RPMI7951 (cell line): ENCODE data around the gene CELA3A. TPM values are rescaled to one million over a fixed set of nuclear protein-coding genes. Genes with fewer than 3 reads are reported as not detected.
"Not testable (repeated sequence)": the region's sequence is repeated elsewhere in the genome, so short reads cannot be mapped to it uniquely, and the experiment has no call there.

Source experiments
- DNase-seq: peaks from one replicate; pipeline ENCODE4 v3.0.0-alpha.2; 2012; ENCODE audit warnings: low read depth
- total RNA-seq: library from RNA; depleted of rRNA; stranded (reverse); fragments of >200 nt; shearing (Covaris generic); gene quantifications from 2 replicates; pipeline ENCODE4 v1.2.3, GENCODE V29; 2014

CELA3A gene
- total RNA-seq, 1 experiment from 2014 or later, result not detected

DNA sequence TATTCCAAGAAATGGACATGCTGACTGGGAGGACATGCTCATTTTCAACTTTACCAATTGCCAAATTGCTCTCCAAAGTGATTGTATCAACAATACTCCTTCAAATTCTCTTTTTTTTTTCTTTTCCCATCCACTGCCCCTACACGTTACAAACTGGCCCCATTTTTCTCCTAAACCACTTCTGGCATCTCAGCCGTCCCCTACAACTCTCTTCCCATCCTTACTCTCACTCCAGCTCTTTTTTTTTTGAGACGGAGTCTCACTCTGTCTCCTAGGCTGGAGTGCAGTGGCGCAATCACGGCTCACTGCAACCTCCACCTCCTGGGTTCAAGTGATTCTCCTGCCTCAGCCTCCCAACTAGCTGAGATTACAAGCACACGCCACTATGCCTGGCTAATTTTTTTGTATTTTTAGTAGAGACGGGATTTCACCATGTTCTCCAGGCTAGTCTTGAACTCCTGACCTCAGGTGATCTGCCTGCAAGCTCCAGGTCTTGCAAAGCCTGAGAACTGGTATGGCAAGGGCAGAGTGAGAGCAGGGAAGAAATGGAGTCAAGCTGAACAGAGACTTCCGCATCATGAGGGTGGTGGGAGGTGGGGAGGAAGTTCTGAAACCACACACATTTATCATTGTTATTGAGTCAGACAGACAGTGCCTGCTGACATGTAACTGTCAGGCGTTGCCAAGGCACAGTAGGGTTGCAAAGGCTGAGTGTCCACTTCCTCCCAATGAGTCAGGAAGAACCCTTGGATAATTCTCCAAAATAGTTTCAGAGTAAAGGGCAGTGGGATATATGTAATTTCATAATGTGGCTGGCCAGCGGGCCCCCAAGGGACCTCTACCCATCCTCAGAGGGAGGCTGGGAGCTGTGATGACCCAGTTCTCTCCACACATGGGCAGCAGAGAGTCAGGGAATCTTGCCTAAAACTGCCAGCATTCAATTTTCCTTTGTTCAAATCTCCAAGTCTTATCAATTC, 17.4 kb downstream of the CELA3A start:
- DNase-seq, result peak; percentile 94

DNA sequence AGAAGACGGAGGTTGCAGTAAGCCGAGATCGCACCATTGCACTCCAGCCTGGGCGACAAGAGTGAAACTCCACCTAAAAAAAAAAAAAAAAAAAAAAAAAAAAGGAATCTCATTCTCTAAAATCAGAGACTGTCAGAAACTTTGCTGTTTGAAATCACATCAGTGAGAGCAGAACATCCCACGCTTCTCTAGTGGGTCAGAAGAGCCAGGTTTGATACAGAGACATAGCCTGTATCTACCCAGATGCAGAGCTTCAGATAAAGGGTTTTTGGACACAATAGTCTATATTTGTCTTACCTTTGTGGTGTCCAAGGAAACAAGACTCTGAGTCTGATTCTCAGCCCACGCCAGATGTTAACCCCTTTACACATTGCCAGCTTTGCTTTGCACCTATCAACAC, 19.6 kb downstream of the CELA3A start:
- DNase-seq, result no peak

DNA sequence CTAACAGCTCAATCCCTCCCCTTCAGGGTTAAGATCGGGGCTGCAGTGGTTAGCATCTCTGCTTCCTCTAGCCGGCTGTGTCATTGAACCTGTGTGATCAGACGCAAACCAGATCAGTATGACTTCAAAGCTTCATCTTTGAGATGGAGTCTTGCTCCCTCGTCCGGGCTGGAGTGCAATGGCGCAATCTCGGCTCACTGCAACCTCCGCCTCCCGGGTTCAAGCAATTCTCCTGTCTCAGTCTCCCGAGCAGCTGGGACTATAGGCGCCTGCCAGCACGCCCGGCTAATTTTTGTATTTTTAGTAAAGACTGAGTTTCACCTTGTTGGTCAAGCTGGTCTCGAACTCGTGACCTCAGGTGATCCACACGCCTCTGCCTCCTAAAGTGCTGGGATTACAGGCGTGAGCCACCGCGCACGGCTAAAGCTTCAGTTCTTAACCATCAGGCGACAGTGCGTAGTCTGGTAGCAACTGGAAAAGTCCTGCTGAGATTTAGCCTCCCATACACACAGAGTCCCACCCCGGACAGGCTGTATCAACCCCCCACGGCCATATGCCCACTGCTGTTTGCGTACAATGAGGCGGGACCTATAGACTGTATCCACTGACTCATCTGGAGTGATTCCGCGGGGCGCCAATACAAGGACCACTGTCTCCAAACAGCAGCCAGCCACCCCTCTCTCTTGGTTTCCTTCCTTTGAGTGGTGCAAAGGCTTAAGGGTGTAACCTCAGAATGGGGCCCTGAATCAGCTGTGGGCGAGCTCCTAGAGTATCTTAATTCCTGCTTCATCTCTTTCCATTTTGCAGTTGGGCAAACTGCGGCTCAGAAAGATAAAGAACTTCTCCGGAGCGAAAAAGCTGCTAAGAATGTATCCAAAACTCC, 23.3 kb downstream of the CELA3A start:
- DNase-seq, result peak; percentile 87

DNA sequence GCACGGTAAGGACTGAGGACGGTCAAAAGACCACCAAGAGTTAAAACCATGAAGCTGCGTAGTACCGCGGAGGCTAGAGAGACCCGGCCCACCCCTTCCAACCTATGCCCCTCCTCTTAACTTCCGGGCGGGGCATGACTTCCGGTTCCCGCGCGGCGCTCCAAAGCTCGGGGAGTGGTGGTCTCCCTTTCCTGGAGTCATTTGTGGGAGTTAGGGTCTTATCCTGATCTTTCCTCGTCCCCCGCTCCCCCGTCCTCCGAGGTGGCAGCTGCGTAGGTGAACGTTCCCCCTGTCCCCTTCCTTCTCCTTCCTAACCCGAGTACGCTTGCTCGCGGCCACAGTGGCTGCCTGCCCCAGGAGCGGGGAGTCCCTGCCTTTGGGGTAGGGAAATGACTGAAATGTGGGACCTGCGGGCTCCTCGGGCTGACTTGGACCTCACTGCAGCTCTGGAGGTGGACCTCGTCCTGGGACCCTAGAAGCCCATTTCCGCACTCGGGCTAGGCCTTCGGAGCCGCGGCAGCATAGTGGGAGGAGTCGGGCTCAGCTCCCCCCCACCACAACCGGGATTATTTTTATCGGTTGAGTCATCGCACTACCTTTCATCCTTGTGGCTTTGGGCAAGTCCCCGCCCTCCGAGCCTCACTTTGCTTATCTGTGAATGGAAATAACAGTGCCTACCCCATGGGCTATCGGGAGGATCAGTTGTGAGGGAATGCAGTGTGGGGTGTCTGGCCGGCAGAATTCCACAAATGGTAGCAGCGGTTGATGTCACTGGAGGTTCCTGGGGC, 24.1 kb downstream of the CELA3A start:
- peak; percentile 89 for DNase-seq

DNA sequence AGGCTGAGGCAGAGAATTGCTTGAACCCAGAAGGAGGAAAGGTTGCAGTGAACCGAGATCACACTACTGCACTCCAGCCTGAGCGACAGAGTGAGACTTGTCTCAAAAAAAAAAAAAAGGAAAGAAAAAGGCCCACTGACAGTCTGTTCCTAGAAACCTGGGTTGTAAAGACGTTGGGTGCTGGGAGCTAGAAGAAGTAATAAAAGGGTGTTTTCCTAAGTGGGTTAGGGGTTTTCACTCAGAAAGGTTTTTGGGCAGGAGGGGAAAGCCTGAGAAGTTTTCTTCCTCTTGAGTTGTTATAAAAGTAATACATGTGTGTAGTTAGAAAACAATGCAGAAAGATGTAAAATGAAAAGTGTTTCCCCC, 25.4 kb downstream of the CELA3A start:
- DNase-seq, result no peak

DNA sequence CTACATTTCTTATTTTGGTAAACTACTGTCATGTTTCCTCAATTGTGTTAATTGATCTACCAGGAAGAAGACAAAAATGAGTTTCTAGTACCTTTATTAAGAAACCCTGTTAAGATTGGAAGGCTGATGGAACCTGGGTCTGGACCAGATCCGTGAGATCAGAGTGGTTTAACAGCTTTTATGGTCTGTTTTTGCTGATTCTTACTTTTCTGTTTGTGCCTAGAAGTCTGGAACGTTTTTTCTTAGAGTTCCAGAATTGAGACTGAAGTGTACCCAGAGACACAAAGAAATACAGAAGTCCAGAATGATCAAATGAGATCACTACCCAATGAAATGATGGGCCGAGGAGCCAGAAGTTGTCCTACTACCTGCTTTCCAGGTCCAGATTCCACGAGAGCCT, 28.6 kb downstream of the CELA3A start:
- no peak for DNase-seq

DNA sequence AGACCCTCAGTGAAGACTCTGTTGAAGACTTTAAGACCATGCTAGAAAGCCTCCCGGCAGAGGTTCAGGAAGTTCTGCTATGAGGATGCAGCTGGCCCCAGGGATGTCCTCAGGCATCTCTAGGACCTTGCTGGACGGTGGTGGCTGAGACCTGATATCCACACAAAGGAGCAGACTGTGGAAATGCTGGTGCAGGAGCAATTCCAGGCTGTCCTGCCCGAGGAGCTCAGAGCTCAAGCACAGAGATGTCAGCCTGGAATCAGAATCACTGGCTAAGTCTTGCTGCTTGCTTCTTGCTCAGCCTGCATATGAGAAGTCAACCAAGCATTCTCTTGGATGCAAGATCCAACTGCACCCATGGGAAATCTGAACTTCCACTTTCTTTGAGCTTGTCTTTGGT, 29.0 kb downstream of the CELA3A start:
- DNase-seq, result no peak

DNA sequence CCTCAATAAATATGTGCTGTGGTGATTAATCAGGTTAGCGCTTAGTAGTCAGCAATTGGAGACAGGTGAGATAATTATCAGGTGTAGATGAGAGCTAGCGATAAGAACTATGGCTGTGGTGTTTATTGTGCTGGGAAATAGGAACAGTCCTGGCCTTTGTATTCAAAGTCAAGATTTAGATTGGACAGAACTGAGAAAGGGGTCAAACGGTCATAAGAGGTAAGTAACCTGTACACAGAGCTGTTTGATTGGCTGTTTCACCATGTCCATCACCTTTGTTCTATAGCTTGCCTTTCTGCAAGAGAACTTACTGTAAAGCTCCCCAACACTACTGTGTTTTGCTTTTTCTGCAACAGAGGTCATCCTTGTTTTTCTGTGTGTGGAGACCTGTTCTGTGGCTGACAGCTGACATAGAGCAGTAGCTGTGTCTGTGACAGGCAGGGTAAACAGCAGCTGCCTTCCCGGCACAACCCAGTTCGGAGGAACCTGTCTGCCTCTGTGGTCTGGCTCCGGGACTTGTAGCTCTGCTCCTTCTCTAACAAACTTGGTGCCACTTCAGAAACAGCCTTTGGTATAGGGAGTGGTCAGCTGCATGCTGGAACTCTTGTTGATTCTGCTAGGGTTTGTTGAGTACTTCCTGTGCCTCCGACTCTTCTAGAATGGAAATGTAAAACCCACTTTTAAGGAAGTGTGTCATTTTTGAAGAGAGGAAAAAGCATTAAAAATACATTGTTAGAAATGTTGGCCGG, 29.9 kb downstream of the CELA3A start:
- DNase-seq, result no peak

DNA sequence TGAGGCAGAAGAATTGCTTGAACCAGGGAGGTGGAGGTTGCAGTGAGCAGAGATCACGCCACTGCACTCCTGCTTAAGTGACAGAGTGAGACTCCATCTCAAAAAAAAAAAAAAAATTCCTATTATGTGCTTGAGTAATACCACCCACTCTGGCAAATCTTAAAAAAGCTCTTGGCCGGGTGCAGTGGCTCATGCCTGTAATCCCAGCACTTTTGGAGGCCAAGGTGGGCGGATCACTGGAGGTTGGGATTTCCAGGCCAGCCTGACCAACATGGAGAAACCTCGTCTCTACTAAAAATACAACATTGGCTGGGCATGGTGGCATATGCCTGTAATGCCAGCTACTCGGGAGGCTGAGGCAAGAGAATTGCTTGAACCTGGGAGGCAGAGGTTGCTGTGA, 33.4 kb downstream of the CELA3A start:
- not testable (repeated sequence) for DNase-seq

DNA sequence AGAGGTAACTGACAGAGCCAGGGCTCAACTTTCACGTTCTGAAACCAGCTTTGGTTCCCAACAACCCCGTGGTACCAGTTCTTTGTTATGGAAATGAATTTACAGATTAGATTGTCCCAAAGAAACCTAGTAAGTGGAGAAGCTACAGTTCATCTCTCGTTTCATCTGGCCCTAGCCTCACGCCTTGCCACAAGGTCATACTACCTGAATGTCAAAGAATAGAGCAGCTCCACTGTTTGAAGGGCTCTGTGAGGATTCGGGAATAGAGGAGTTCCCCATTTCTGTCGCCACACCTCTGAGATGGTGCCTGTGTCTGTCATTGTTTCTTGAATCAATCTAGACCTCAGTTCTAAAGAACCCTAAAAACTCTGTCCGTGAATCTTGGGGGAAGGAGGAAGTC, 36.1 kb downstream of the CELA3A start:
- no peak for DNase-seq

DNA sequence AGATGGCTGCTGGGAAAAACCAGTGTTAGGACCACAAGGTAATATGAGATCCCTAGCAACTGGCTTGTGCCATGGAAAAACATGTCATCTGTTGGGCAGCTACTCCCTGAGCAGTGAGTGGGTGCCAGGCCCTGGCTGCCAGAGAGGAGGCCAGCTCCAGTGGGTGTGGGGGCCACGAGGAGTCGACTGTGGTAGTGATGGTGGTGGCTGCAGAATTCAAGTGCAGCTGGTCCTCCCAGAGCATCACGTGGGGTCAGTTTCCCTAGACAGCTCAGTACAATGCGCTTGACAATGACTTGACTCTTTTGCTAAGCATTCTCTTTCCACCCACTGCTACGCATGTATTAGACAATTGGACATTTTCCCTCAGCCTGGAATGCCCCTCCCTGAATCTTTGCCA, 36.6 kb downstream of the CELA3A start:
- no peak for DNase-seq

DNA sequence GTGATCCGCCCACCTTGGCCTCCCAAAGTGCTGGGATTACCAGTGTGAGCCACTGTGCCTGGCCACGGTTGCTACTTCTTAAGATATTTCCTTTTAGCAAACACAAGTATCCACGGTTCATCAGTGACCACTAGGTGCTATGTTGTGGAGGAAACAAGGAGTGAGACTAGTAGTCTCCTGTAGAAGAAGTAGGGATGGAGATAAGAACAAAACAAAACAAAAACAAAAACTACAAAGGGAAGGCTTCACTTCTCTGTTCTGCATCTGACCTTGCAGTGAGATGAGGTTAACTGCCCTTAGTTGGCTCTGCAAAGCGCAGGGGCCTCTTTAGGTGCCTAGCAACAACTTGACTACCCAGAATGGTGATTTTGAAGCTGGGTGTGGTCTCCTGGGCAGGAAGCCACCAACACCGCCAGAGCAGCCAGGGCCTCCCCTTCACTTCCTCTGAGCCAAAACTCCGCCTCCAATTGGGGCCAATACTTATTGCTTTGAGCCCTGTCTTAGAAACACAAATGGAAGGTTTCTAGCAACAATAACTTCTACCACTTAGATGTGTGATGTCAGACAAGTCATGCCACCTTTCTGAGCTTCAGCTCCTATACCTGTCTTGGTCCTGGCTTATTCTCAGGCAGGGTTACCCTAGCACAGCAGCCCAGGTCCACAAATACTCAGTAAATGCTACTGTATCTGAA, 38.3 kb downstream of the CELA3A start:
- DNase-seq, result peak; percentile 73

DNA sequence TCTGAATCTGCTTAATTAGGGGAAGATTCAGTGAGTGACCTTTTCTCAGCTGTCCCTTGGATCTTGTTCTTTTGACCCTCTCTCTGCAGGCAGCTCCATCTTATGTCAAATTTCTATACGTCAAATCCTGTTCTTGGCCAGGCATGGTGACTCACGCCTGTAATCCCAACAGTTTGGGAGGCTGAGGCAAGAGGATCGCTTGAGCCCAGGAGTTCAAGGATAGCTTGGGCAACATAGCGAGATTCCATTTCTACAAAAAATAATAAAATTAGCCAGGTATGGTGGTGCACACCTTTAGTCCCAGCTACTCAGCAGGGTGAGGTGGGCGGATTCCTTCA, 38.8 kb downstream of the CELA3A start:
- no peak for DNase-seq

DNA sequence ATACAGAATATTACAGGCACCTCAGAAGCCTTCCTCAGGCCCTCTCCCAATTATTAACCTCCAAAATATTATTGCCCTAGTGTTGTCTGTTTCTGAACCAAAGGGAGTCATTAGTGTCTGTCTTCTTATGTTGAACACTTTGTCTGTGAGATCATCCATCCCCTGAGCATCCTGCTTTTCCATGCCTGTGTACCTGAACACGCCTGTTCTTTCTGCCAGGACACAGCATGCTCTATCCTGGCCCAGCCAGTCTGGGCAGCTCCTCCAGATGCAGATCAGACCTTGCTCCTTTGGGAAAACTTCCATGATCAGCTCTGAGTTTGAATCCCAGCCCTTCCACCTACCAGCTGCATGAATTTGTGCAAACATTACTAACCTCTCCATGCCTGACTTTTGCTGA, 40.0 kb downstream of the CELA3A start:
- DNase-seq, result no peak

DNA sequence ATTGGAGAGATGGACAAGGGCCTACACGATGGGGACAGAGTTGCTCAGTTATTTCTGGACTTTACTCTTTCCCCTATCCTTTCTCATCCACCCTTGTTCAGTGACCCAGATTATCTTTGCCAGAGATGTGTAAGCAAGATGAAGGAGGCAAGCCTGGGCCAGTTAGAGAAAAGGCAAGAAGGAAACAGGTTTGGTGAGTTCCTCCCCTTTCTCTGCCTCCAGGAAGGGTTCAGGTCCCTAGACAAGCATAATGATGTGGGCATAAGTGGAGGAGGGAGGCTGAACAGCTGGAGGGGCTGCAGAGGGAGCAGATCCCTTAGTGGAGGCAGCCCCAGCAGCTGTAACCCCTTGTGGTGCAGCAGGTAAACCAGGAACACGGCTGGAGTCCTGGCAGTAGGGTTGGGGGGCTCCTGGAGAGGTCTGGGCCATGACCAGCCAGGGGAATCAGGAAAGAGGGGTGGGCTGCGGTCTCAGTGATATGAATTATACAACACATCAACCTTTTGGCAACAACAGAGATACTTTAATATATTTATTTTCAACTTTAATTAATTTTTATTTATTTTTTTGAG, 41.8 kb downstream of the CELA3A start:
- no peak for DNase-seq

DNA sequence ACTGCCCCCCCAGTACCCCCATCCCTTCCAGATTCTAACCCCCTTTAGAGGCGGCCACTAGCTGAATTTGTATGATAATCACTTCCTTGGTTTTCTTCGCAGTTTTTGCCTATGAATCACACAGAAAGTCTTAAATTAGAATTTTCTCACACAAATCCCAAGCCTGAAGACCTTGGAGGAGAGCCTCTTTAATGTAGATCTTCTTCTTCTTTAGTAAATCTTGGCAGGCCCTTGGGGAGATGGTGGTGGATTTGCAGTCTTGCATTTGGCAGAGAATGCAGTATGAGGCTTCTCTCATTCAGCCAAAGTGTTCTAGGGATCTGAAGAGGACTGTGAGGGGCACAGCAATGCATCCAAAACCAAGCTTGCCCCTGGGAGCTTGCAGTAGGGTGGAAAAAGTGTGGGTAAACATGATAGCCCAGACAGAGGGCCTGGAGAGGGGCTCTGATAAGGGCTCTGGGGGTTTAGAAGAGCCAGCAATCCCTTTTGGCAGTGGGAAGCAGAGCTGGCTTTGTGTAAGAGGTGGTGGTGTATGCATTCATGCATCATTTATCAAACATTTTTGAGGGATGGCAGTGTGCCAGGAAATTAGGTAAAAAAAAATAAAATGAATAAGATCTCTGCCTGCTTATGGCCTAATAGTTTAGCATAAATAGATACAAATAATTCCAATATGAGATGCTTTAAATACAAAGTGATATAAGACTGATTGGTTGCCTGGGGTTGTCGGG, 43.4 kb downstream of the CELA3A start:
- peak; percentile 26 for DNase-seq

DNA sequence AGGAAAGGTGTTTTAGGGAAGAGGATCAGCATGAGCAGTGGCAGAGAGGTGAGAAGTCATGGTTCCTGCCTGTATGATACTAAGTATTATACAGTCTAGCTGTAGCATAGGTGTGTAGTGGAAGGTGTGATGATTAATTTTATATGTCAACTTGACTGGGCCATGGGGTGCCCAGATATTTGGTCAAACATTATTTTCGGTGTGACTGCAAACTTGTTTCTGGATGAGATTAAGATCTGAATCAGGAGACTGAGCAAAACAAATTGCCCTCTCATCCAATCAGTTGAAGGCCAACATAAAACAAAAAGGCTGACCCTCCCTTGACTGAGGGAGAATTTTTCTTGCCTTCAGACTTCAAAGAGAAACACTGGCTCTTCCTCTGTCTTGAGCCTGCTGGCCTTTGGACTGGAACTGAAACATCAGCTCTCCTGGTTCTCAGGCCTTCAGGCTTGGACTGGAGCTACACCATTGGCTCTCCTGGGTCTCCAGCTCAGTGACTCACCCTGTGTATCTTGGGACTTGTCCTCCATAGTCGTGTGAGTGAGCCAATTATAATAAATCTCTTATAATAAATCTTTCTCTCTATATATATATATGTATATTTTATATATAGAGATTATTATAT, 44.3 kb downstream of the CELA3A start:
- DNase-seq, result peak; percentile 23

DNA sequence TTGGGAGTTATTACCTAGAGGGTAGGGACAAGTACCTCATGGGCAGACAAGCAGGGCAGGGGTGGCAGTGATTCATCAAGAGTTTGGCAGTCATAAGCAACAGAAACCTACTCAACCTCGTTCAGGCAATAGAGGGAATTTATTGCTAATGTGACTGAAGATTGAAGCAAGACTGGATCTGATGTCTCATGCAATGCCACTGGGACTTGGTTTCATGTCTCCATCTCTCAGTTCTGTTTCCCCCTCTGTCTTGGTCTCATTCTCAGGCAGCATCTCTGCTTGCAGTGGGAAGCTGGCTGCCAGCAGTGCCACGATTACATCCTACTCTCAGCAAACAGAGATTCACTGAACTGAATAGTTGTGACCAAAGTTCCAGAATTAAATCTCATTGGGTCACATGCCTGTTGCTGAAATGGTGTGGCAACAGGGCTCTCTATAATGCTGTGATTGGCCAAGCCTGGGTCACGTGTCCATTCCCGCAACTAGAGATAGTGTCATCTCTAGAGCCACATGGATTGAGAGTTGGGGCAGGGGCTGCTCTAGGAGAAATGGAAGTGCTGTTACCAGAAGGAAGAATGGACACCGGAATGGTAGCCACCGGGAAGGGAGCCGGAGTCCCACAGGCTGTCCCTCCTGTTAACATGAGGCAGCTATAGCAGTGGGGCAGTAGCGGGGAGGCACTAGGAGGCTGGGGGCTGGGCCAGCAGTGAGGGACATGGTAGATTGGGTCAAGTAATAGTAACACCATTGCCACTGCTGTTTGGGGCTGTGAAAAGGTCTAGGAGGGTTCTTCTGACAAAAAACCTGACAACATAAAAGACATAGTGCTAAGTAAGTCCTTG, 47.1 kb downstream of the CELA3A start:
- peak; percentile 72 for DNase-seq
